Lower leg skin (tissue), 3 donors: ENCODE results near the gene TRPM1.

ENCODE experiments used
- CTCF ChIP-seq, 3 donors: fragments of 450-650 bp; IDR thresholded peaks; one replicate each; pipeline ENCODE4 v1.5.1; 2016; ENCODE audit warnings: antibody characterized with exemption in 3 of 3, mild to moderate bottlenecking in 3 of 3, moderate library complexity in 2 of 3
- POLR2A ChIP-seq, 2 donors: fragments of 450-650 bp; IDR thresholded peaks; one replicate each; pipeline ENCODE4 v1.6.1; 2016 to 2017; ENCODE audit warnings: antibody characterized with exemption in 2 of 2, mild to moderate bottlenecking in 1 of 2, moderate library complexity in 1 of 2

- TF ChIP-seq POLR2A (IDR thresholded peaks at IDR 0.05) (no peak), CTCF (IDR thresholded peaks at IDR 0.05) (no peak)
Measured at GRCh38 chr15:30978328-30978727, 123.2 kb downstream of the TRPM1 start.
